Right atrium auricular region (tissue), 2 donors: Measurements from ENCODE around the gene COL7A1. TPM values are rescaled to one million over a fixed set of nuclear protein-coding genes. Genes with fewer than 3 reads are reported as not detected.

Source experiments
- DNase-seq: peaks from one replicate; pipeline ENCODE4 v3.0.0-alpha.2; 2019; ENCODE audit warnings: low spot score
- H3K27ac ChIP-seq, 2 donors: fragments of 200-600 bp; sonication (generic); 1 replicate in 1 of 2; 2 replicates in 1 of 2; pipeline ENCODE4 v1.5.1; 2016 to 2019
- H3K27me3 ChIP-seq, 2 donors: fragments of 200-600 bp; sonication (generic); one replicate each; pipeline versions ENCODE4 v1.5.1 to v1.6.0; 2017 to 2019
- H3K36me3 ChIP-seq: fragments of 200-600 bp; sonication (generic); one replicate; pipeline ENCODE4 v1.5.1; 2016
- H3K4me1 ChIP-seq, 2 donors: fragments of 200-600 bp; sonication (generic); one replicate each; pipeline versions ENCODE4 v1.5.1 to v1.6.0; 2017 to 2019
- H3K4me3 ChIP-seq, 2 donors: fragments of 200-600 bp; sonication (generic); 1 replicate in 1 of 2; 2 replicates in 1 of 2; pipeline ENCODE4 v1.5.1; 2017 to 2019; ENCODE audit warnings: mild to moderate bottlenecking in 1 of 2, moderate library complexity in 1 of 2
- H3K9me3 ChIP-seq, 2 donors: fragments of 200-600 bp; sonication (generic); one replicate each; pipeline ENCODE4 v1.5.1; 2019
- CTCF ChIP-seq, 2 donors: fragments of 200-600 bp; sonication (generic); IDR thresholded peaks; one replicate each; pipeline ENCODE4 v1.5.1; 2019; ENCODE audit warnings: antibody characterized with exemption in 2 of 2
- total RNA-seq, 2 donors: library from RNA; depleted of rRNA; stranded (reverse); fragments of >200 nt; gene quantifications; one replicate each; pipeline ENCODE4 v1.1.0, GENCODE V29; 2016

Gene COL7A1
- total RNA-seq, 2 donors from 2014 or later: 1.9 to 2.6 TPM

GRCh38 chr3:48567500-48567899, 27.6 kb downstream of the COL7A1 start:
- no peak for TF ChIP-seq CTCF (IDR thresholded peaks at IDR 0.05)
- DNase-seq: no peak
- no peaks in the 10 kb centered on the region for H3K4me1 ChIP-seq

GRCh38 chr3:48567090-48567489, 28.0 kb downstream of the COL7A1 start:
- no peaks in the 10 kb centered on the region for H3K4me1 ChIP-seq
- no peaks in the 10 kb centered on the region for H3K9me3 ChIP-seq
- no peaks in the 10 kb centered on the region for H3K36me3 ChIP-seq
- no peak for DNase-seq
- H3K27me3 ChIP-seq: no peaks in the 10 kb centered on the region
- TF ChIP-seq CTCF (IDR thresholded peaks at IDR 0.05): no peak
- H3K4me3 ChIP-seq: no peak overlapping the region
- no peak overlapping the region for H3K27ac ChIP-seq

More at GRCh38 chr3:48567500-48567899, 27.6 kb downstream of the COL7A1 start:
- H3K27me3 ChIP-seq: no peaks in the 10 kb centered on the region
- H3K27ac ChIP-seq: no peak overlapping the region
- H3K36me3 ChIP-seq: no peaks in the 10 kb centered on the region
- H3K9me3 ChIP-seq: no peaks in the 10 kb centered on the region
- no peak overlapping the region for H3K4me3 ChIP-seq

GRCh38 chr3:48566401-48566760, 28.7 kb downstream of the COL7A1 start:
- Histone ChIP-seq H3K4me1 (peaks cover 0 to 2% of the 10 kb centered on the region in 2 donors), H3K4me3 (no peak overlapping the region), H3K36me3 (no peaks in the 10 kb centered on the region), H3K9me3 (no peaks in the 10 kb centered on the region), H3K27ac (no peak overlapping the region), H3K27me3 (no peaks in the 10 kb centered on the region)
- DNase-seq: no peak
- no peak for TF ChIP-seq CTCF (IDR thresholded peaks at IDR 0.05)

GRCh38 chr3:48565591-48566400, 29.3 kb downstream of the COL7A1 start:
- peaks cover 0 to 8% of the 10 kb centered on the region in 2 donors for H3K4me1 ChIP-seq

GRCh38 chr3:48565186-48565585, 29.9 kb downstream of the COL7A1 start:
- Histone ChIP-seq H3K4me1 (peaks cover 0 to 14% of the 10 kb centered on the region in 2 donors), H3K27ac (no peak overlapping the region)

More at GRCh38 chr3:48565591-48566400, 29.3 kb downstream of the COL7A1 start:
- H3K4me3 ChIP-seq: no peak overlapping the region
- H3K9me3 ChIP-seq: no peaks in the 10 kb centered on the region
- H3K27ac ChIP-seq: no peak overlapping the region
- H3K36me3 ChIP-seq: no peaks in the 10 kb centered on the region
- no peak for TF ChIP-seq CTCF (IDR thresholded peaks at IDR 0.05)
- H3K27me3 ChIP-seq: no peaks in the 10 kb centered on the region
- DNase-seq: no peak

More at GRCh38 chr3:48565186-48565585, 29.9 kb downstream of the COL7A1 start:
- Histone ChIP-seq H3K9me3 (no peaks in the 10 kb centered on the region), H3K36me3 (no peaks in the 10 kb centered on the region), H3K4me3 (no peak overlapping the region), H3K27me3 (no peaks in the 10 kb centered on the region)
- DNase-seq: no peak
- TF ChIP-seq CTCF (IDR thresholded peaks at IDR 0.05): no peak
